ENCODE results near the gene BCL7A.

Gene BCL7A

DNA sequence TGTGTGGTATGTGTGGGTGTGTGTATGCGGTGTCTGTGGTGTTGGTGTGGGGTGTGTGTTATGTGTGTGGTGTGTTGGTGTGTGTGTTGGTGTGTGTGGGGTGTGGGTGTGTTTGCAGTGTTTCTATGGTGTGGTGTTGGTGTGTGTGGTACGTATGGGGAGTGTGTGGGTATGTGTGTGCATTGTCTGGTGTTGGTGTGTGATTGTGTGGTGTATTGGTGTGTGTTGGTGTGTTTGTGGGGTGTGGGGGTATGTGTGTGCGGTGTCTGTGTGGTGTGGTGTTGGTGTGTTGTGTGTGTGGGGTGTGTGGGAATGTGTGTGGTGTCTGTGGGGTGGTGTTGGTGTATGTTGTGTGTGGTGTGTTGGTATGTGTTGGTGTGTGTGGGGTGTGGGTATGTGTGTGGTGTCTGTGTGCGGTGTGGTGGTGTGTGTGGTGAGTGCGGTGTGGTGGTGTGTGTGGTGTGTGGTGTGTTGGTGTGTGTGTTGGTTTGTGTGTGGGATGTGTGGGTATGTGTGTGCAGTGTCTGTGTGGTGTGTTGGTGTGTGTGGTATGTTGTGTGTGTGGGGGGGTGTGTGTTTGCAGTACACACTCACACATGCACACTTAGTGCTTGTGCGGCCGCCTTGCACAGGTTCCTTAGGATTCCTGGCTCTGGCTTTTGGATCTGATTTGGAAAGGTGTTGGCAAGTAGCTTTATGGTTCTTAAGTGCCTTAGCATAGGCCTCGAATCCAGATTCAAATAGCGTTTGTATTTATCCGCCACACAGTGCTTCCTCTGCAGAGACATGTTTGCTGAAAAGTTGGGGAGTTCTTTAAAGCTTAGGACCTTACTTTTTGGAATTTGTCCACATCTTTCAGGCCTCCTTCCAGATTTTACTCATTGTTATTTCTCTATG is 73.3 kb downstream of the BCL7A start:
- H3K4me3 ChIP-seq (ENCODE audit: control insufficient read depth, low read depth, low read length): no peak overlapping the region
- TF ChIP-seq, protein P1, sequence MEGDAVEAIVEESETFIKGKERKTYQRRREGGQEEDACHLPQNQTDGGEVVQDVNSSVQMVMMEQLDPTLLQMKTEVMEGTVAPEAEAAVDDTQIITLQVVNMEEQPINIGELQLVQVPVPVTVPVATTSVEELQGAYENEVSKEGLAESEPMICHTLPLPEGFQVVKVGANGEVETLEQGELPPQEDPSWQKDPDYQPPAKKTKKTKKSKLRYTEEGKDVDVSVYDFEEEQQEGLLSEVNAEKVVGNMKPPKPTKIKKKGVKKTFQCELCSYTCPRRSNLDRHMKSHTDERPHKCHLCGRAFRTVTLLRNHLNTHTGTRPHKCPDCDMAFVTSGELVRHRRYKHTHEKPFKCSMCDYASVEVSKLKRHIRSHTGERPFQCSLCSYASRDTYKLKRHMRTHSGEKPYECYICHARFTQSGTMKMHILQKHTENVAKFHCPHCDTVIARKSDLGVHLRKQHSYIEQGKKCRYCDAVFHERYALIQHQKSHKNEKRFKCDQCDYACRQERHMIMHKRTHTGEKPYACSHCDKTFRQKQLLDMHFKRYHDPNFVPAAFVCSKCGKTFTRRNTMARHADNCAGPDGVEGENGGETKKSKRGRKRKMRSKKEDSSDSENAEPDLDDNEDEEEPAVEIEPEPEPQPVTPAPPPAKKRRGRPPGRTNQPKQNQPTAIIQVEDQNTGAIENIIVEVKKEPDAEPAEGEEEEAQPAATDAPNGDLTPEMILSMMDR (conservative IDR thresholded peaks at IDR 0.05; ENCODE audit: control insufficient read depth, insufficient read depth, low read depth, low read length): no peak
- peak; percentile 46 for DNase-seq (ENCODE audit: low read depth)

DNA sequence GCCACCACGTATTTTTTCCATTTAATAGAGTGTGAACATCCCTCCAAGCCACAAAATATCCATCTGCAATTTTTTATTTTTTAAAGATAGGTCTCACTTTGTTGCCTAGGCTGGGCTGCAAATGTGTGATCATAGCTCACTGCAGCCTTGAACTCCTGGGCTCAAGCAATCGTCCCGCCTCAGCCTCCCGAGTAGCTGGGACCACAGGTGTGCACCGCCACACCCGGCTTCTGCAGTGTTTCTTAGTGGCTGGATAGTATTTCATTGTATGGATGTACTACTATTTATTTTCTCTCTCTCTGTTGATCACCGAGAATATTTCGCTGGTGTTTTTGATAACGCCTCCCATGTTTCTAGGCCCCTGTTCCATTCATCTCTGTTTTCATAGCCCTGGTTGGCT is 74.3 kb downstream of the BCL7A start:
- H3K4me3 ChIP-seq (ENCODE audit: control insufficient read depth, low read depth, low read length): no peak overlapping the region
- TF ChIP-seq, protein P1 (conservative IDR thresholded peaks at IDR 0.05; ENCODE audit: control insufficient read depth, insufficient read depth, low read depth, low read length): no peak
- DNase-seq (ENCODE audit: low read depth): no peak

DNA sequence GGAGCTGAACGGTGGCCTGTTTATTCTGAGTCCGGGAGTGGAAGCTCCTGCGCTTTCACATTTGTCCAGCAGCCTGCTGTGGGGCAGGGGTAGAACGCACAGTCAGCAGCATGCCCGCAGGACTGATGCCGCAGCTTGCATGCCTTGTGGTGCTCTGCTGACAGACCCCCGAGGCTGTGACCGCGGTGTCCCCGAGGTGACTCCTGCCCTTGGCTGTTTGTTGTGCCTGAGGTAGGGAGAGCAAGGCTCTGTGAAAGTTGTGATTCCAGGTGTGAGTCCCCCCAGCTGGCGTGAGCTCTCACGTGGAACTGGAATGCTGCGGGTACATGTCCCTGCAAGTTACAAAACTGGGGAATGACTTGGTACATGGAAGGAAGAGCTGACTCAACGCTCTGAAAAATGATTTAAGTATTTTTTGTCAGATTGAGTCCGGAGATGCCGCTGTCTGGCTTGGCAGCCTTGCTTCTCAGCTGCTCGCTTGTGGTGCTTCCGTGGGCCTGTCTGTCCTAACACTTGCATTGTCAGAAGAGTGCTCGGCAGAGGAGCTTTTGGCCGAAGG is 75.0 kb downstream of the BCL7A start:
- DNase-seq (ENCODE audit: low read depth): peak; percentile 75
- no peak overlapping the region for H3K4me3 ChIP-seq (ENCODE audit: control insufficient read depth, low read depth, low read length)
- TF ChIP-seq, protein P1 (conservative IDR thresholded peaks at IDR 0.05; ENCODE audit: control insufficient read depth, insufficient read depth, low read depth, low read length): no peak

DNA sequence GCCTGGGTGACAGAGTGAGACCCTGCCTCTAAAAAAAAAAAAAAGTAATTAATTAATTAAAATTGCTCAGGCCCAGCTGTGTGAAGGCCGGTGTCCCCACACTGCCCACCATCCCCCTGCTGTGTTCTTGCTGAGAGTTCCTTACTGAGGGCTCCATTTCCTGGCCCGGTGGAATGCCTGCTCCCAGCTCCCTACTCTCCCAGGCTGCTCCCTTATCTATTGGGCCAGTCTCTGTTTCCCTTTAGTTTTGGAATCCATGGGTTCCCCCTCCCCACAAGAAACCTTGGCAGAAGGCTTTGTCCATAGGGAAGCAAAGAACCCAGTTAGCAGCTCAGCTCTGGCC is 75.9 kb downstream of the BCL7A start:
- no peak for DNase-seq (ENCODE audit: low read depth)
- TF ChIP-seq, protein P1 (conservative IDR thresholded peaks at IDR 0.05; ENCODE audit: control insufficient read depth, insufficient read depth, low read depth, low read length): no peak
- no peak overlapping the region for H3K4me3 ChIP-seq (ENCODE audit: control insufficient read depth, low read depth, low read length)

DNA sequence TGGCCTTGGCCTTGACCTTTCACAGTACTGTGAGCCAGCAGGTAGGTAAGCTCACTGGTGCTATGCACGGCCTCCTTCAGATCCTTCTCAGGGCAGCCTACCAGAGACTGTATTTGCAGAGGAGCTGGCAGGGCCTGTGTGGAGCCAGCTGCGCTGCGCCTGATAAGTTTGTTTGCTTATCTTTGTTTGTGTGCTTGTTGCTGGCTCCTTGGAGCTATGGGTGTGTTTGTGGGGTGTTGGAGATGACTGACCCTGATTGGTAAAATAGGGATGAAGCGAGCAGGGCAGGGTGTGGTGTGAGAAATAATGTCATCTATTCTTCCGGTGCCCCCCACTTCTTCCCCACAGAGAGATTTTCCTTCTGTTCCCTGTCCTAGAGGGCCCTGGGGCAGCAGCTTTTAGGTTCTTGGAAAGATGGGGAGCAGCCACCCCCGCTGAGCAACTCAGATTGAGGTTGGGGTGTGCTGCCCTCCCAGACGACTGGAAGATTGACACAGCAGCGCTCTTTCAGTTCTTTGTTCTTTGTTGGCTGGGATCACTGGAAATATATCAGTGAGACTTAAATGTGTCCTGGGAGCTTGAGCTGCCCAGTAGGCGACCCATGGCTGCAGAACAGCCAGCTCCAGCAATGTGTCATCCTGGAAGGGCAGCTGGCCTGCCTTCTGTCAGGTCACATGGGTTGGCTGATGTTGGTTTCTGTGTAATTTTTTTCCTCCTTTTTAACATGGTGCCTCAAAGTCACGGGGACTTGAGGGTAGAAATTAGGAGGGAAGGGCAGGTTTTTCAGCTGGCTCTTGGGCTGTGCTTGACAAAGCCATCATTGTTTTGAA is 76.5 kb downstream of the BCL7A start:
- peak; percentile 76 for DNase-seq (ENCODE audit: low read depth)
- TF ChIP-seq, protein P1 (conservative IDR thresholded peaks at IDR 0.05; ENCODE audit: control insufficient read depth, insufficient read depth, low read depth, low read length): no peak
- H3K4me3 ChIP-seq (ENCODE audit: control insufficient read depth, low read depth, low read length): no peak overlapping the region

DNA sequence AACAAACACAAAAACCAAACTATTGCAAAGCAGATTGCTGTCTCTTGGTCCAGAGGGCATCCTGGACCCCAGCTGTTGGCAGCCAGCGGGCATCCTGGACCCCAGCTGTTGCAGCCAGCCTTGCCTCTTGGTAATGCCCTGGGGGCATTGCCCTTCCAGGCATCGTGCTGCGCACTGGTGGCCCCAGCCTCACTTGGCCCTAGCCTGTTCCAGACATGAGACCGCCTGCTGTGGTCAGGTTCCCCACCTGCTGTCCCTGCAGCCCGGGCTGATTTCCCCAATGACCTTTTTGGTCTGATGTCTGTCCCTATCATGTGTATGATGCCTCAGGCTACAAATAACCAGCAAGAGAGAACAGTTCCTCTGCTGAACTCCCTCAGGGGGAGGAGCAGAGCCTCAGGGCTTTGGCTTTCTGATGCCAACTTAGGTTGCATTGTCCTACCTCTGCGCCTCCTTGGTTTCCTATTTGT is 77.6 kb downstream of the BCL7A start:
- TF ChIP-seq, protein P1 (conservative IDR thresholded peaks at IDR 0.05; ENCODE audit: control insufficient read depth, insufficient read depth, low read depth, low read length): no peak
- H3K4me3 ChIP-seq (ENCODE audit: control insufficient read depth, low read depth, low read length): no peak overlapping the region
- DNase-seq (ENCODE audit: low read depth): no peak

Measured in fibroblast of mammary gland (primary cell).